Endodermal cell (in vitro differentiated cells): ENCODE data around the gene PDE4C. TPM values are rescaled to one million over a fixed set of nuclear protein-coding genes. Genes with fewer than 3 reads are reported as not detected.

Source experiments
- DNase-seq: peaks from one replicate; pipeline ENCODE4 v3.0.0-alpha.2; 2017
- H3K27ac ChIP-seq: 2 replicates; pipeline ENCODE4 v1.5.1; 2013; ENCODE audit warnings: mild to moderate bottlenecking, low read depth, low read length, moderate library complexity
- H3K27me3 ChIP-seq: 2 replicates; pipeline ENCODE4 v1.6.1; 2013; ENCODE audit warnings: mild to moderate bottlenecking, low read length, moderate library complexity; ENCODE audit not compliant: insufficient read depth, control insufficient read depth, poor library complexity, severe bottlenecking
- H3K36me3 ChIP-seq: 2 replicates; pipeline ENCODE4 v1.7.0; 2013; ENCODE audit warnings: mild to moderate bottlenecking, low read length, moderate library complexity; ENCODE audit not compliant: control insufficient read depth, insufficient read depth
- H3K4me1 ChIP-seq: one replicate; pipeline ENCODE4 v1.7.0; 2013; ENCODE audit warnings: low read length; ENCODE audit not compliant: control insufficient read depth, insufficient read depth
- H3K4me3 ChIP-seq: 2 replicates; pipeline ENCODE4 v1.5.1; 2013; ENCODE audit warnings: mild to moderate bottlenecking, low read length, moderate library complexity
- H3K9ac ChIP-seq: 2 replicates; pipeline ENCODE4 v1.6.1; 2013; ENCODE audit warnings: mild to moderate bottlenecking, low read length, moderate library complexity; ENCODE audit not compliant: poor library complexity, severe bottlenecking; ENCODE audit errors: extremely low read depth
- H3K9me3 ChIP-seq: 2 replicates; pipeline ENCODE4 v1.6.1; 2013; ENCODE audit warnings: mild to moderate bottlenecking, low read length, moderate library complexity; ENCODE audit not compliant: control insufficient read depth
- H3K27ac Mint-ChIP-seq: 2 replicates; pipeline ENCODE4 v1.8.0; 2020; ENCODE audit warnings: mixed read lengths
- H3K27me3 Mint-ChIP-seq: 2 replicates; pipeline ENCODE4 v1.8.0; 2021; ENCODE audit warnings: mild to moderate bottlenecking, mixed read lengths; ENCODE audit not compliant: insufficient read depth
- H3K36me3 Mint-ChIP-seq: 2 replicates; pipeline ENCODE4 v1.8.0; 2020; ENCODE audit warnings: low read depth, mixed read lengths
- H3K4me1 Mint-ChIP-seq: 2 replicates; pipeline ENCODE4 v1.8.0; 2020; ENCODE audit warnings: mixed read lengths
- H3K4me3 Mint-ChIP-seq: 2 replicates; pipeline ENCODE4 v1.8.0; 2020; ENCODE audit warnings: mild to moderate bottlenecking, moderate library complexity, mixed read lengths
- H3K9me3 Mint-ChIP-seq: 2 replicates; pipeline ENCODE4 v1.8.0; 2020; ENCODE audit warnings: mild to moderate bottlenecking, mixed read lengths
- WGBS, 2 experiments: methylation state at CpG; one replicate each; pipeline versions ENCODE4 v1.1.5 to v1.1.7; 2013; ENCODE audit warnings: missing lambda C conversion rate in 2 of 2, mixed read lengths in 1 of 2; ENCODE audit not compliant: insufficient coverage in 1 of 2, insufficient read length in 1 of 2; 5-methylcytosine and 5-hydroxymethylcytosine counted together
- total RNA-seq, 2 donors: library from RNA; stranded (reverse); fragmentation: NEBNext Ultra II Directional in 1 of 2; extraction: Animal tissue kit (Norgen Biotek cat#: 25700) in 1 of 2; gene quantifications; 2 replicates in 1 of 2; 3 replicates in 1 of 2; pipeline ENCODE4 v1.2.1, GENCODE V29; 2021
- TF ChIP-seq, protein P1 (sequence below): fragments of 200-600 bp; sonication (generic); conservative IDR thresholded peaks from 2 replicates; pipeline ENCODE4 v1.5.0; 2021; ENCODE audit warnings: antibody characterized with exemption, mild to moderate bottlenecking

Gene PDE4C
- total RNA-seq, 2 donors from 2014 or later: 1.1 to 2.4 TPM

DNA sequence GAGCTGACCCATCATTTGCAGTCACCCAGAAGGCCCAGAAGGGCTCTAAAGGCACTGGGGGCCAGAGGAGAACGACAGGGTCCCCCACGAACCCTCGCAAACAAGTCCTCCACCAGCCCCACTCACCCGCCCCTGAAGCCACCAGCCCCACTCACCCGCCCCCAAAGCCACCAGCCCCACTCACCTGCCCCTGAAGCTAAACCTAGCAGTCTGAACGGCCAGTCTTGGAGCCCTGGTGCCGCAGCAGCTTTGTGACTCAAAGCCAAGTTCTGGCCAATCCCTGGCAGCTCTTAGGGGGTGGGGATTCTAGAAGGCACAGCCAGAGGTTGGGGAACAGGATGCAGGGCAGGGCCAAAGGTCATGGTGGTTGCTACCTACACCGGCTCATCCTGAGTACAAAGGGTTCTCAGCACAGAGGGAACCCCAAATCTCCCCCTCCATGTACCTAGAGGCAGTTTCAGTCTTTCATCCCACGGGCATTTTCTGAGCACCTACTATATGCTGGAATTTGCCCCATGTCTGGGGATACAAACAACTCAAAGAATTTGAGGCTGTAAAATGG, 48.1 kb upstream of the PDE4C start, which contains the start of gene IQCN:
IQCN (minus strand) TSS at position 234 of the 562 bp plus-strand sequence. CDS start 4,974 bp downstream, outside the sequence.
- Histone ChIP-seq H3K27me3 (no peaks in the 10 kb centered on the region), H3K27ac (no peak within 1 kb of the TSS), H3K36me3 (peaks cover 27% of the 10 kb centered on the region), H3K4me1 (no peaks in the 10 kb centered on the region), H3K4me3 (no peak within 1 kb of the TSS), H3K9me3 (no peaks in the 10 kb centered on the region), H3K9ac (no peak within 1 kb of the TSS)
- Mint-ChIP-seq H3K27me3 (peaks cover 2% of the 10 kb centered on the region), H3K4me3 (no peak within 1 kb of the TSS), H3K9me3 (no peaks in the 10 kb centered on the region), H3K27ac (no peak within 1 kb of the TSS), H3K36me3 (peaks cover 28% of the 10 kb centered on the region), H3K4me1 (peaks cover 15% of the 10 kb centered on the region)
- TF ChIP-seq, protein P1, sequence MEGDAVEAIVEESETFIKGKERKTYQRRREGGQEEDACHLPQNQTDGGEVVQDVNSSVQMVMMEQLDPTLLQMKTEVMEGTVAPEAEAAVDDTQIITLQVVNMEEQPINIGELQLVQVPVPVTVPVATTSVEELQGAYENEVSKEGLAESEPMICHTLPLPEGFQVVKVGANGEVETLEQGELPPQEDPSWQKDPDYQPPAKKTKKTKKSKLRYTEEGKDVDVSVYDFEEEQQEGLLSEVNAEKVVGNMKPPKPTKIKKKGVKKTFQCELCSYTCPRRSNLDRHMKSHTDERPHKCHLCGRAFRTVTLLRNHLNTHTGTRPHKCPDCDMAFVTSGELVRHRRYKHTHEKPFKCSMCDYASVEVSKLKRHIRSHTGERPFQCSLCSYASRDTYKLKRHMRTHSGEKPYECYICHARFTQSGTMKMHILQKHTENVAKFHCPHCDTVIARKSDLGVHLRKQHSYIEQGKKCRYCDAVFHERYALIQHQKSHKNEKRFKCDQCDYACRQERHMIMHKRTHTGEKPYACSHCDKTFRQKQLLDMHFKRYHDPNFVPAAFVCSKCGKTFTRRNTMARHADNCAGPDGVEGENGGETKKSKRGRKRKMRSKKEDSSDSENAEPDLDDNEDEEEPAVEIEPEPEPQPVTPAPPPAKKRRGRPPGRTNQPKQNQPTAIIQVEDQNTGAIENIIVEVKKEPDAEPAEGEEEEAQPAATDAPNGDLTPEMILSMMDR: no peak
- peak; percentile 75 for DNase-seq
- WGBS, 2 experiments: 94 to 100% methylated on average over 2 to 9 of the region's 9 CpGs

GRCh38 chr19:18273561-18274218, 47.5 kb upstream of the PDE4C start:
- Mint-ChIP-seq H3K27me3 (peaks cover 2% of the 10 kb centered on the region), H3K9me3 (no peaks in the 10 kb centered on the region), H3K27ac (no peak overlapping the region), H3K4me3 (no peak overlapping the region), H3K36me3 (peaks cover 24% of the 10 kb centered on the region), H3K4me1 (peaks cover 9% of the 10 kb centered on the region)
- no peak for DNase-seq
- 94 to 97% methylated on average over 7 to 12 of the region's 13 CpGs for WGBS, 2 experiments
- Histone ChIP-seq H3K4me3 (no peak overlapping the region), H3K36me3 (peaks cover 22% of the 10 kb centered on the region), H3K9me3 (no peaks in the 10 kb centered on the region), H3K4me1 (no peaks in the 10 kb centered on the region), H3K27me3 (no peaks in the 10 kb centered on the region), H3K27ac (no peak overlapping the region), H3K9ac (no peak overlapping the region)
- TF ChIP-seq, protein P1: no peak

DNA sequence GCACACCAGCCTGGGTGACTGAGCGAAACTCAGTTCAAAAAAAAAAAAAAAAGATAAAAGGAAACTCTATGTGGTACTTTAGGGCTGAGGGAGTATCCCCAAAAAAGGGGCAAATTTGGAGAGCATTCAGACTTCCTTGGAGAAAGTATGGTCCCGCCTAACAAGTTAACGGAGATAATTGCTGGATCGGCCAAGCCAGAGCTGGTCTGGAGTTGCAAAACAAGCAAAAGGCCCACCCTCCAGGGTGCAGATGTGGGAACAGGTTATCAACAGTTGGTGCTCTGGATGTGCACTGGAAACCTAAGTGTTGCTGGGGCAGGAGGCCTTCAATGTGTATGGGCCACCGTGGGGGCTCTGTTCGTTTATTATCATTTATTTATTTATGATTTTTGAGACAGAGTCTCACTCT, 45.2 kb upstream of the PDE4C start:
- no peak overlapping the region for H3K27ac ChIP-seq
- H3K36me3 Mint-ChIP-seq: peaks cover 21% of the 10 kb centered on the region
- peaks cover 9% of the 10 kb centered on the region for H3K36me3 ChIP-seq
- no peak overlapping the region for H3K9ac ChIP-seq
- H3K4me1 ChIP-seq: no peaks in the 10 kb centered on the region
- TF ChIP-seq, protein P1: no peak
- peak; percentile 44 for DNase-seq
- H3K27me3 ChIP-seq: no peaks in the 10 kb centered on the region
- H3K27ac Mint-ChIP-seq: no peak overlapping the region
- H3K4me1 Mint-ChIP-seq: no peaks in the 10 kb centered on the region
- peaks cover 2% of the 10 kb centered on the region for H3K27me3 Mint-ChIP-seq
- H3K9me3 Mint-ChIP-seq: no peaks in the 10 kb centered on the region
- H3K4me3 ChIP-seq: no peak overlapping the region
- 96 to 97% methylated on average over 4 to 5 of the region's 6 CpGs for WGBS, 2 experiments
- no peak overlapping the region for H3K4me3 Mint-ChIP-seq
- no peaks in the 10 kb centered on the region for H3K9me3 ChIP-seq
